Aorta (tissue), 5 donors: ENCODE data around the gene FOXL1. TPM values are rescaled to one million over a fixed set of nuclear protein-coding genes. Genes with fewer than 3 reads are reported as not detected.

Source experiments
- ATAC-seq: fragments of 200-7000 bp; cut with Tn5 transposase; one replicate; pipeline ENCODE4 v1.9.1; 2022; ENCODE audit warnings: moderate library complexity; ENCODE audit not compliant: low FRiP score
- DNase-seq, 2 donors: peaks; one replicate each; pipeline ENCODE4 v3.0.0-alpha.2; 2020
- H3K27ac ChIP-seq, 2 donors: one replicate each; pipeline ENCODE4 v1.5.1; 2013; ENCODE audit warnings: low read length in 2 of 2, mild to moderate bottlenecking in 2 of 2, moderate library complexity in 2 of 2, control low read depth in 1 of 2, inconsistent platforms in 1 of 2, low read depth in 1 of 2
- H3K27me3 ChIP-seq, 2 donors: one replicate each; pipeline ENCODE4 v1.6.1; 2013; ENCODE audit warnings: control low read depth in 1 of 2, low read length in 1 of 2, mild to moderate bottlenecking in 1 of 2, moderate library complexity in 1 of 2; ENCODE audit not compliant: insufficient read depth in 2 of 2, control insufficient read depth in 1 of 2
- H3K36me3 ChIP-seq, 2 donors: one replicate each; pipeline ENCODE4 v1.6.1; 2013; ENCODE audit warnings: control low read depth in 1 of 2, low read length in 1 of 2, mild to moderate bottlenecking in 1 of 2; ENCODE audit not compliant: insufficient read depth in 2 of 2, control insufficient read depth in 1 of 2
- H3K4me1 ChIP-seq, 2 donors: one replicate each; pipeline ENCODE4 v1.6.1; 2013; ENCODE audit warnings: low read length in 2 of 2, control low read depth in 1 of 2, mild to moderate bottlenecking in 1 of 2, moderate library complexity in 1 of 2; ENCODE audit not compliant: insufficient read depth in 2 of 2, control insufficient read depth in 1 of 2
- H3K4me3 ChIP-seq, 2 donors: one replicate each; pipeline ENCODE4 v1.5.1; 2013; ENCODE audit warnings: low read length in 2 of 2, control low read depth in 1 of 2, mild to moderate bottlenecking in 1 of 2
- H3K9me3 ChIP-seq: one replicate; pipeline ENCODE4 v1.6.1; 2013; ENCODE audit warnings: mild to moderate bottlenecking, low read length; ENCODE audit not compliant: control insufficient read depth
- WGBS, 2 donors: extraction: QIAGEN DNeasy Blood & Tissue Kit; methylation state at CpG; one replicate each; pipeline ENCODE4 v1.1.7; 2013; 5-methylcytosine and 5-hydroxymethylcytosine counted together
- intact Hi-C, 2 donors: fragments of 100-400 bp; cut with DNase I; formaldehyde crosslinking; loops; one replicate each; pipeline versions ENCODE4 v1.14.2 to v1.15.0; 2022
- long read RNA-seq, 2 donors: library from polyadenylated mRNA; unstranded; transcript quantifications; one replicate each; pipeline ENCODE4 v2.0.0, GENCODE V29; 2020 to 2021
- polyA plus RNA-seq, 2 donors: library from polyadenylated mRNA; stranded (reverse); fragments of 200-250 nt; gene quantifications; one replicate each; pipeline ENCODE4 v1.2.3, GENCODE V29; 2013
- total RNA-seq, 2 donors: library from RNA; stranded (reverse); fragmentation: NEBNext Ultra II Directional; extraction: Animal tissue kit (Norgen Biotek cat#: 25700); gene quantifications; one replicate each; pipeline ENCODE4 v1.2.1, GENCODE V29; 2021
- donor health status: healthy with polysubstance abuse.
- donor health status: Bipolar disorder and iron deficiency.
- donor health status: DM: no; HTN: no; CAD: no.
- donor health status: DM: no; HTN: no; CAD: no.
- donor health status: DM: yes; HTN: yes; CAD: no.

FOXL1 gene
- 10 to 100 TPM; 23.8 to 34.4 TPM for total RNA-seq
- polyA plus RNA-seq, result 10 to 100 TPM in 1 of 2 donors, 1 to 10 TPM in 1; 4.3 to 11.9 TPM
- long read RNA-seq, donor 1, transcript FOXL1-201 (1 exons, 3,655 nt), result major isoform, 10 of 10 reads
- long read RNA-seq, donor 1, partial matches to known transcripts, result 0 of 10 reads
- long read RNA-seq, donor 1, other reads (novel, unspliced or antisense), result 0 of 10 reads
- long read RNA-seq, donor 2, transcript FOXL1-201 (1 exons, 3,655 nt), result major isoform, 16 of 17 reads
- long read RNA-seq, donor 2, partial matches to known transcripts, result 0 of 17 reads
- long read RNA-seq, donor 2, other reads (novel, unspliced or antisense), result 1 of 17 reads

DNA sequence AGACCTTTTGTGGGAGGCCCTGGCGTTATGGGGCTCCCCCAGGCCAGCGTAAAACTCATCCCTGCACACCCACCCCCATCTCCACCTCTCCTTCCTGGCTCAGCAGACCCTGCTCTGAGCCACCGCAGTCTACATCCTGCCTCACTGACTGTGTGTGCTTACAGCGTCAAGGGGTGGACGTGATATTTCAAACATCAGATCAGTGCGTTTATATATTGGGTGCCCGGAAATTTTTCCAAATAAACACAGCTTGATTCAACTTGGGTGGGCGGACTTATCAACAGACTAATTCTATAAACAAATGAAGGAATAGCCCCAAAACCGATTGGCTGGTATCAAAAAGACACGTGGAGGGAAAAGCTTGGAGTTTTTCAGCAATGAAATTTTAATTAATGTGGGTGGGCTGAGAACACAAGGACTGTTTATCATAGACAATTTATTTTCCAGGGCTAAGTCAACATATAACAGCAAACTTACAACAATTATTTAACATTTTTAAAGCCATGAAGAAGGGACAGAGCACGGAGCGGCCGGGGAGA lies at the start of gene FOXL1:
Gene FOXL1 (plus strand): TSS at position 489 of the 539 bp plus-strand sequence. CDS start 175 bp downstream, outside the sequence.
- intact Hi-C loops, result loop anchor here (5.0 to 10.0 kb wide), 8 partner anchors 34 to 549 kb away; no protein-coding TSS in a partner anchor
- ATAC-seq, result peak; percentile 43
- H3K27ac ChIP-seq, result peak within 1 kb of the TSS; percentile 97 to 98
- H3K36me3 ChIP-seq, result no peaks in the 10 kb centered on the region
- WGBS, 2 donors, result 1 to 6% methylated on average over 13 of the region's 13 CpGs
- no peaks in the 10 kb centered on the region for H3K27me3 ChIP-seq
- peak within 1 kb of the TSS; percentile 23 to 52 for H3K4me3 ChIP-seq
- H3K4me1 ChIP-seq, result no peaks in the 10 kb centered on the region
- DNase-seq, result no peak
- H3K9me3 ChIP-seq, result no peaks in the 10 kb centered on the region

GRCh38 chr16:86529160-86529559 lies 49.2 kb upstream of the FOXL1 start:
- no peak for ATAC-seq
- intact Hi-C loops, result no loop called here

DNA sequence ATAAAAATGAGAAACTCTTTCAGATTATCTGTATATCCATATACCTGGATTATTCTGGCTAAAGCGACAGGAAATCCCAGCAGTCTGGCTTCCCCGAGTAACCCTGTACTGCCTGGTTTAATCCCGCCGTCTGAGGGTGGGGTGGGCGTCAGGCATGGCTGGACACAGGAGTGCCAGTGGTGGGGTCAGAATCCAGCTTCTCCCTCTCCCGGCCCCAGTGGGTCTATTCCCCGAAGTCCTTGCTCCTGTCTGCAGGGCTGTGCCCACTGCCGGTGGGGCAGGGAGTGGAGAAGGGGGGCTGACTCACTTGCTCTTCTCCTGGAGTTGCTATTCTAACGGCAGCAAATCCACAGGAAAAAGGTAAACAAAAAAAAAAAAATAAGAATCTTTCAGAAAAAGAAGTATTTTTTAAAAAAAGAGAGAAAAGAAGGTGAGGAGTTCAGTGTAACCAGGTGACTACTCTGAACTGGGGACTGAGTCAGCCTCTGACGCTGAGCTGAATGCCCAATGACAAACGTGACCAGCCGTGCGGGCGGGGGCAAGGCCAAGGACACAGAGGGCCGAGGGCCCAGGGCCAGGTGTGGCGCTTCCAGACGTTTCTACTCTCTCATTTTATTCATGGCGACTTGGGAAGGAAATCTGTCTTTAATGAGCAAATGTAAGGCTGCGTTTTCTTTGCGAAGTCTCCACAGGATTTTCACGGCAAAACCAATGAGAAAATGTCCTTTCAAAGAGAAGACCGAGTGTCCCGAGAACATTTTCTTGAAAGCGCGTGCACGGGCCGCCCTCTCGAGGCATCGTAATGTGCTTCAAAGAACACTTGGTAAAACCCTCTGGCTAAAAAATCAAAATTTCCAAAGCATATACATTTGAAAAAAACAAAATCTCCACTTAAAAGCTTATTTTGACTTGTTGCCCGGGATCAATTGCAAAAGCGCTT lies 47.8 kb upstream of the FOXL1 start:
- Histone ChIP-seq H3K4me1 (no peaks in the 10 kb centered on the region), H3K4me3 (no peak overlapping the region), H3K27me3 (no peaks in the 10 kb centered on the region), H3K27ac (no peak overlapping the region), H3K36me3 (no peaks in the 10 kb centered on the region), H3K9me3 (no peaks in the 10 kb centered on the region)
- ATAC-seq (no peak), DNase-seq (peak in 1 of 2 donors; percentile 66)
- WGBS, 2 donors, result 88% methylated on average over 31 of the region's 31 CpGs
- intact Hi-C loops, result no loop called here

More at GRCh38 chr16:86529160-86529559, 49.2 kb upstream of the FOXL1 start:
- no peaks in the 10 kb centered on the region for H3K36me3 ChIP-seq
- no peaks in the 10 kb centered on the region for H3K27me3 ChIP-seq
- H3K9me3 ChIP-seq, result no peaks in the 10 kb centered on the region
- 93 to 94% methylated on average over 8 of the region's 8 CpGs for whole genome bisulfite sequencing, 2 donors
- H3K27ac ChIP-seq, result no peak overlapping the region
- H3K4me1 ChIP-seq, result no peaks in the 10 kb centered on the region
- DNase-seq, result peak in 1 of 2 donors; percentile 28
- no peak overlapping the region for H3K4me3 ChIP-seq

DNA sequence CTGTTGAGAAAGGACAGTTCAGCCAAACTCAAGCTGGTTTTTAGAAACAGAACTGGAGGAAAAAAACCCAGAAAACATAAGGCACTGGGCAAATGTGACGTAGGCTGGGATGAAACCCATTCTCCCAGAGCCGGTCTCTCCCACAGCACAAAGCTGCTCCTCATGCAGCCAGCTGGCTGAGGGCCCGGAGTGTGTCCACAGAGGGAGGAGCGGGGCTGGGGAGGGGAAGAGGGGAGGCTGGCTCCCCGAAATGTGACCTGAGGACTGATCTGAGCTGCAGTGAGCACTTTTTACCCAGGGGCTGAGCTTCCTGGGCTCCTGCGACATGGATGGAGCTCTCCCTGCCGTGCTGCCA lies 47.2 kb upstream of the FOXL1 start:
- intact Hi-C loops, result no loop called here
- H3K27me3 ChIP-seq, result no peaks in the 10 kb centered on the region
- no peak overlapping the region for H3K27ac ChIP-seq
- no peak for ATAC-seq
- no peaks in the 10 kb centered on the region for H3K36me3 ChIP-seq
- 42 to 59% methylated on average over 5 to 7 of the region's 7 CpGs for WGBS, 2 donors
- no peak overlapping the region for H3K4me3 ChIP-seq
- DNase-seq, result peak in 1 of 2 donors; percentile 80
- no peaks in the 10 kb centered on the region for H3K4me1 ChIP-seq
- H3K9me3 ChIP-seq, result no peaks in the 10 kb centered on the region

DNA sequence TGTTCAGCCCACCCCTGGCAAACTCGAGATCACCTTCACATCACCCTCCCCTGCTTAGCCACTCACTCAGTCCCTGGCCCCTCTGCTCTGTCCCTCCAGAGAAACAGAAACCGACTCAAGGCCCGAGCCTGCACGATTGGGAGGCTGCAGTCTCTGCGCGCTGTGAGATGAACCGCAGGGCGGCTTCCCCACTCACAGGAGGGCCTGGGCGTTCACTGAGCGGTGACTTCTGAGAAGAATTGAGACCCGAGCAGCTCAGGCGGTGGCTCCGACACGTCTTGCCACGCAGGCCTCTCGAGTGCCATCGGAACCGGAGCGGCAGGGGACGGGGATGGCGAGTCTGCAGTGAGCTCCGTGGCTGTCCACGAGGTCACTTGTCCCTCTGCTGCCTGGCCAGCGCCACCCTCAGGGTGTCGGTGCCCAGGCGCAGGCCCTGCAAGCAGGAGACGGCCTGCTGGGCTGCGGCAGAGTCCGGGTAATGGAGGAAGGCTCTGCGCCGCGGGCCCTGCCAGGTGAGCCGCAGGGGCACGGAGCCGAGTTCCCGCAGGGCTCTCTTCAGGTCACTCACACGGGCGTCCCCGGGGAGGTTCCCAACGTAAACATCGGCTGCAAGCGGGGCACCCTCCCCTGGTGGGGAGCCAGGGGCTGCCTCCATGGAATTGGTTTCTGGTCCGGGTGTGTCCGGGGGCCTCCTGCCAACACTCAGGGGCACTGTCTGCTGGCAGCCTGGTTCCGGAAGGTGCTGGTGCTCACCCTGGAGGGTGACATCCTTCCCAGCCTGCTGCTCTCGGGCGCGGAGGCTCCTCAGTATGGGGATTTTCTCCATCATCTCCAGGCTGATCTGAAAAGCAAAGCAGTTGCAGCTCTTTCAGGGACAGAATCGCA lies 46.5 kb upstream of the FOXL1 start:
- peak; percentile 34 for ATAC-seq
- intact Hi-C loops, result no loop called here
- H3K36me3 ChIP-seq, result no peaks in the 10 kb centered on the region
- no peaks in the 10 kb centered on the region for H3K27me3 ChIP-seq
- WGBS, 2 donors, result 93 to 94% methylated on average over 48 to 49 of the region's 49 CpGs
- H3K27ac ChIP-seq, result no peak overlapping the region
- peak in 1 of 2 donors; percentile 74 for DNase-seq
- no peak overlapping the region for H3K4me3 ChIP-seq
- no peaks in the 10 kb centered on the region for H3K9me3 ChIP-seq
- no peaks in the 10 kb centered on the region for H3K4me1 ChIP-seq

GRCh38 chr16:86532526-86532815 lies 45.9 kb upstream of the FOXL1 start:
- no peaks in the 10 kb centered on the region for H3K9me3 ChIP-seq
- ATAC-seq (no peak), DNase-seq (peak in 1 of 2 donors; percentile 60)
- no peaks in the 10 kb centered on the region for H3K4me1 ChIP-seq
- H3K27ac ChIP-seq, result no peak overlapping the region
- H3K27me3 ChIP-seq, result no peaks in the 10 kb centered on the region
- 93 to 95% methylated on average over 7 of the region's 7 CpGs for WGBS, 2 donors
- no peak overlapping the region for H3K4me3 ChIP-seq
- no peaks in the 10 kb centered on the region for H3K36me3 ChIP-seq
- intact Hi-C loops, result no loop called here

DNA sequence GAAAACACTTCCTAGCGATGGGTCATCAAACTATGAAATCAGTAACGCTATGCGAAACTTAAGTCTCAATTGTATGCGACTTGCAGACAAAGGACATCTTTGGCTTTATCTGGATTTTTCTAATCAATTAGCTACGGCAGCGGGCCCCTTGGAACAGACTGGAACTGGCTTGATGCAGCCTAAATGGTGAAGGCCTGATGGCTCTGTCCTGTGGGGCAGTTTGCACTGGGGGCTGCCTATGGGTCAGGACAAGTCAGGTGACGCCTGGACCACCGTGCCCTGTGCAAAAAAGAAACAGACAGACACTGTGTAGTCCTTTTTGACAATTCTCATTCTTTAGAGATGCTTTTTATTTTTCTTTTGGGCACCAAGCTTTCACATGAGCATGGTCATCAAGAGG lies 45.3 kb upstream of the FOXL1 start:
- Histone ChIP-seq H3K9me3 (no peaks in the 10 kb centered on the region), H3K27ac (no peak overlapping the region), H3K4me1 (no peaks in the 10 kb centered on the region), H3K27me3 (no peaks in the 10 kb centered on the region), H3K36me3 (no peaks in the 10 kb centered on the region), H3K4me3 (no peak overlapping the region)
- ATAC-seq, result no peak
- intact Hi-C loops, result no loop called here
- DNase-seq, result peak in 1 of 2 donors; percentile 17
- WGBS, 2 donors, result 95 to 98% methylated on average over 8 of the region's 8 CpGs

DNA sequence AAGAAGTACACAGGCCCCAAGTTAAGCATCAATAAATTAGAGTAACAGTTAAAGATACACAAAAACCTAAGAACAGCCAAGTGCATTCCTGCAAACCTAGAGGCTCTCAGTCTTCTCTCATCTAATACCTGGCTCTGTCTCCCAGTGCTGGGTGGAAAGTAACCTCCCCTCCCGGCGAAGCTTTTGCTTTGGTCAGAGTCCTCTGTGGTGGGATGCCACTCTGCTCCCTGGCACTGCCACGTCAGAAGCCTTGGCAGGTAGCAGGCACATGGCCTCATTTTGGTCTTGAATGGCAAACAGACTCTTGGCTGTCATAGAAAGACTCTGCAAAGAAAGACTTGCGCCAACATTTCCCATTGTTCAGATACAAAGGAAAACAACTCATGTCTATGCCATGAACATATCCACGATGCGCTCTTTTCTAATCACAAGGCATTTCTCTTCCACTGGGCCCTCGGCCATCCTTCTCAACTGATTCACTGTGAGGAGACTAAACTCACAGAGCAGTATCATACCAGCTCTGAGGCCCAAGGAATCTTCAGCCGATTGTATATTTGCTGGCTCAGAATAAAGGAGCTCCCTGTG lies 44.5 kb upstream of the FOXL1 start:
- WGBS, 2 donors, result 90% methylated on average over 8 of the region's 8 CpGs

More for the DNA sequence above, 44.5 kb upstream of the FOXL1 start:
- H3K4me1 ChIP-seq, result no peaks in the 10 kb centered on the region
- ATAC-seq (no peak), DNase-seq (peak in 1 of 2 donors; percentile 36)
- H3K9me3 ChIP-seq, result no peaks in the 10 kb centered on the region
- no peak overlapping the region for H3K4me3 ChIP-seq
- no peaks in the 10 kb centered on the region for H3K36me3 ChIP-seq
- intact Hi-C loops, result no loop called here
- no peak overlapping the region for H3K27ac ChIP-seq
- H3K27me3 ChIP-seq, result no peaks in the 10 kb centered on the region
